ENCODE results near the gene ARHGAP32. TPM values are rescaled to one million over a fixed set of nuclear protein-coding genes. Genes with fewer than 3 reads are reported as not detected.

ARHGAP32 gene
- total and polyA plus RNA-seq, 2 experiments from 2014 or later = 9.9 to 17.3 TPM

GRCh38 chr11:128924510-128925249, 267.4 kb downstream of the ARHGAP32 start:
- Histone ChIP-seq H3K27ac (no peak overlapping the region), H3K4me1 (ENCODE audit: insufficient read depth) (no peaks in the 10 kb centered on the region), H3K4me3 (no peak overlapping the region), H2AFZ (no peak overlapping the region), H3K36me3 (replicated peaks; ENCODE audit: insufficient read depth, low read depth) (no peaks in the 10 kb centered on the region), H3K27me3 (no peaks in the 10 kb centered on the region), H3K4me2 (no peak overlapping the region), H3K79me2 (no peaks in the 10 kb centered on the region), H3K9me3 (ENCODE audit: low read depth) (no peaks in the 10 kb centered on the region), H4K20me1 (ENCODE audit: insufficient read depth, poor library complexity, severe bottlenecking) (no peaks in the 10 kb centered on the region), H3K9me2 (replicated peaks; ENCODE audit: insufficient read depth) (no peaks in the 10 kb centered on the region)
- TF ChIP-seq EZH2 (IDR thresholded peaks at IDR 0.05; ENCODE audit: borderline replicate concordance) = no peak
- TF ChIP-seq, protein P1, sequence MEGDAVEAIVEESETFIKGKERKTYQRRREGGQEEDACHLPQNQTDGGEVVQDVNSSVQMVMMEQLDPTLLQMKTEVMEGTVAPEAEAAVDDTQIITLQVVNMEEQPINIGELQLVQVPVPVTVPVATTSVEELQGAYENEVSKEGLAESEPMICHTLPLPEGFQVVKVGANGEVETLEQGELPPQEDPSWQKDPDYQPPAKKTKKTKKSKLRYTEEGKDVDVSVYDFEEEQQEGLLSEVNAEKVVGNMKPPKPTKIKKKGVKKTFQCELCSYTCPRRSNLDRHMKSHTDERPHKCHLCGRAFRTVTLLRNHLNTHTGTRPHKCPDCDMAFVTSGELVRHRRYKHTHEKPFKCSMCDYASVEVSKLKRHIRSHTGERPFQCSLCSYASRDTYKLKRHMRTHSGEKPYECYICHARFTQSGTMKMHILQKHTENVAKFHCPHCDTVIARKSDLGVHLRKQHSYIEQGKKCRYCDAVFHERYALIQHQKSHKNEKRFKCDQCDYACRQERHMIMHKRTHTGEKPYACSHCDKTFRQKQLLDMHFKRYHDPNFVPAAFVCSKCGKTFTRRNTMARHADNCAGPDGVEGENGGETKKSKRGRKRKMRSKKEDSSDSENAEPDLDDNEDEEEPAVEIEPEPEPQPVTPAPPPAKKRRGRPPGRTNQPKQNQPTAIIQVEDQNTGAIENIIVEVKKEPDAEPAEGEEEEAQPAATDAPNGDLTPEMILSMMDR (IDR thresholded peaks at IDR 0.05; ENCODE audit: poor library complexity) = no peak
- no peak for TF ChIP-seq EZH2phosphoT487 (IDR thresholded peaks at IDR 0.05; ENCODE audit: low read depth, severe bottlenecking, unreplicated experiment)
- no peak for DNase-seq (ENCODE audit: low spot score)
- WGBS (ENCODE audit: low lambda C conversion rate, missing lambda C conversion rate) = 80% methylated on average over 16 of the region's 16 CpGs

DNA sequence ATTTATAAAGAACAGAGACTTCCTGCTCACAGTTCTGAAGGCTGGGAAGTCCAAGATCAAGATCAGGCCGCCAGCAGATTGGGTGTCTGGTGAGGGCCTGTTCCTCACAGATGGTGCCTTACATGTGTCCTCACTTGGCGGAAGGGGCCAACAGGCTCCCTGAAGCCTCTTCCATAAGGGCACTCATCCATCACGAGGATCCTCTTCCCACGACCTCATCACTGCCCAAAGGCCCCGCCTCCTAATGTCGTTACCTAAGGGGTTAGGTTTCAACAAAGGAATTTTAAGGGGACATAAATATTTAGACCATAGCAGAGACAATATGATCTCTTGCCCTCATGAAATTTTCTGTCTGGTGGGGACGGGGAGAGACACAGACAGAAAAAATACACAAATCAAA, 268.0 kb downstream of the ARHGAP32 start:
- no peaks in the 10 kb centered on the region for H3K79me2 ChIP-seq
- no peaks in the 10 kb centered on the region for H3K9me3 ChIP-seq (ENCODE audit: low read depth)
- H3K27me3 ChIP-seq = no peaks in the 10 kb centered on the region
- TF ChIP-seq EZH2phosphoT487 (IDR thresholded peaks at IDR 0.05; ENCODE audit: low read depth, severe bottlenecking, unreplicated experiment) (no peak), EZH2 (IDR thresholded peaks at IDR 0.05; ENCODE audit: borderline replicate concordance) (no peak)
- TF ChIP-seq, protein P1 (IDR thresholded peaks at IDR 0.05; ENCODE audit: poor library complexity) = no peak
- no peak overlapping the region for H3K4me3 ChIP-seq
- WGBS (ENCODE audit: low lambda C conversion rate, missing lambda C conversion rate) = 67% methylated on average over 7 of the region's 7 CpGs
- no peak overlapping the region for H3K4me2 ChIP-seq
- no peak for DNase-seq (ENCODE audit: low spot score)
- no peak overlapping the region for H2AFZ ChIP-seq
- H3K27ac ChIP-seq = no peak overlapping the region
- no peaks in the 10 kb centered on the region for H3K9me2 ChIP-seq (replicated peaks; ENCODE audit: insufficient read depth)
- no peaks in the 10 kb centered on the region for H4K20me1 ChIP-seq (ENCODE audit: insufficient read depth, poor library complexity, severe bottlenecking)
- H3K4me1 ChIP-seq (ENCODE audit: insufficient read depth) = no peaks in the 10 kb centered on the region
- no peaks in the 10 kb centered on the region for H3K36me3 ChIP-seq (replicated peaks; ENCODE audit: insufficient read depth, low read depth)

- TF ChIP-seq EZH2phosphoT487 (IDR thresholded peaks at IDR 0.05; ENCODE audit: low read depth, severe bottlenecking, unreplicated experiment) (no peak), EZH2 (IDR thresholded peaks at IDR 0.05; ENCODE audit: borderline replicate concordance) (no peak)
- TF ChIP-seq, protein P1 (IDR thresholded peaks at IDR 0.05; ENCODE audit: poor library complexity) = no peak
- WGBS (ENCODE audit: low lambda C conversion rate, missing lambda C conversion rate) = 96% methylated on average over 4 of the region's 4 CpGs
- no peaks in the 10 kb centered on the region for H3K9me3 ChIP-seq (ENCODE audit: low read depth)
Observed at GRCh38 chr11:128921793-128922192, 270.3 kb downstream of the ARHGAP32 start.

More at GRCh38 chr11:128921793-128922192, 270.3 kb downstream of the ARHGAP32 start:
- no peaks in the 10 kb centered on the region for H3K79me2 ChIP-seq
- no peaks in the 10 kb centered on the region for H4K20me1 ChIP-seq (ENCODE audit: insufficient read depth, poor library complexity, severe bottlenecking)
- no peaks in the 10 kb centered on the region for H3K36me3 ChIP-seq (replicated peaks; ENCODE audit: insufficient read depth, low read depth)
- no peak overlapping the region for H2AFZ ChIP-seq
- H3K4me1 ChIP-seq (ENCODE audit: insufficient read depth) = no peaks in the 10 kb centered on the region
- no peaks in the 10 kb centered on the region for H3K27me3 ChIP-seq
- no peak for DNase-seq (ENCODE audit: low spot score)
- H3K4me3 ChIP-seq = no peak overlapping the region
- no peak overlapping the region for H3K27ac ChIP-seq
- H3K9me2 ChIP-seq (replicated peaks; ENCODE audit: insufficient read depth) = no peaks in the 10 kb centered on the region
- H3K4me2 ChIP-seq = no peak overlapping the region

Measured in hepatocyte (in vitro differentiated cells).